Measurements from ENCODE around the gene ATP13A1. TPM values are rescaled to one million over a fixed set of nuclear protein-coding genes. Genes with fewer than 3 reads are reported as not detected.

ATP13A1 gene
- total RNA-seq, 1 donor, result 102 TPM

DNA sequence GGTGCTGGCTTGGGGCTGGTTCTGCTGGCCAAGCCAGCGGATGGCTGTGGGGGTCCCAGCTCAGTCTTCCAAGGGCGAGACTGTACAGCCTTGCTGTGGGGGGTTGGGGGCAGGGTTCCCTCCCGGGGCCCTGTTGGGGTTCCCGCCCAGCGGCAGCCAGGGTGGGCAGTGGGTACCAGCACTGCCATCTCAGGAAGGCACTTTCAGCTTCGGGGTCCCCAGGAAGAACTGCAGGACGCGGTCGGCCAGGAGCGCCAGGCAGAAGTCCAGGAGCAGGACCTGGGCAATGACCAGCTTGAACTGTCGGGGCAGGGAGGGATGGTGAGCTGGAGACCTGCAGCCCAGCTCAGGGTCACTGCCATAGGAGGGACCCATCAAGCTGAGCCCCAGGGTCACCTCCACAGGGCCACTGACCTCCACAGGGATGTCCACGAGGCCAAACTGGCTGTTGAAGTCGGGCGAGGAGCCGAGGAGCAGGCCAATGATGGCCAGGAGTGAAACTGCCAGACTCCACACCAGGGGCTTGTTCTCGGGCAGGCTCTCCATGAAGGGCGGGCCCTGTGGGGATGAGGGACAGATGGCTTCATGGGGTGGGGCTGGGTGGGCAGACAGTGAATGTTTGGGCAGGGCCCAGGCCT is 18.1 kb downstream of the ATP13A1 start:
- DNase-seq (ENCODE audit: low read depth in 2 of 3, low spot score in 2 of 3), result no peak

DNA sequence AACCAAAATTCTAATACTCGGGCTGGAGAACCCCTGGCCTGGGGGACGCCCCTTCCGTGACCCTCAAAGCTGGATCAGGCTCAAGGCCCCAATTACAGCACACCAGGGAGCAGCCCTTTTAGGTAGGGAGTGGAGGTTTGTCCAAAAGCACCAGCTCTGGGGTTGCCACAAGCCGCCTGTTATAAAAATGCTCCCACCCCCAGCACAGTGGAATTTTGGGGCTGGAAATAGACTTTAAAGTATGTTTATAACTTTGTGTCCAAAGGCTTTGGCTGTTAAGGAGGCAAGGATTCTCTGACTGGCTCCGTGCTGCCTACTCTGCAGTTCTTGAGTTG is 19.5 kb downstream of the ATP13A1 start:
- no peak for DNase-seq (ENCODE audit: low read depth in 2 of 3, low spot score in 2 of 3)

DNA sequence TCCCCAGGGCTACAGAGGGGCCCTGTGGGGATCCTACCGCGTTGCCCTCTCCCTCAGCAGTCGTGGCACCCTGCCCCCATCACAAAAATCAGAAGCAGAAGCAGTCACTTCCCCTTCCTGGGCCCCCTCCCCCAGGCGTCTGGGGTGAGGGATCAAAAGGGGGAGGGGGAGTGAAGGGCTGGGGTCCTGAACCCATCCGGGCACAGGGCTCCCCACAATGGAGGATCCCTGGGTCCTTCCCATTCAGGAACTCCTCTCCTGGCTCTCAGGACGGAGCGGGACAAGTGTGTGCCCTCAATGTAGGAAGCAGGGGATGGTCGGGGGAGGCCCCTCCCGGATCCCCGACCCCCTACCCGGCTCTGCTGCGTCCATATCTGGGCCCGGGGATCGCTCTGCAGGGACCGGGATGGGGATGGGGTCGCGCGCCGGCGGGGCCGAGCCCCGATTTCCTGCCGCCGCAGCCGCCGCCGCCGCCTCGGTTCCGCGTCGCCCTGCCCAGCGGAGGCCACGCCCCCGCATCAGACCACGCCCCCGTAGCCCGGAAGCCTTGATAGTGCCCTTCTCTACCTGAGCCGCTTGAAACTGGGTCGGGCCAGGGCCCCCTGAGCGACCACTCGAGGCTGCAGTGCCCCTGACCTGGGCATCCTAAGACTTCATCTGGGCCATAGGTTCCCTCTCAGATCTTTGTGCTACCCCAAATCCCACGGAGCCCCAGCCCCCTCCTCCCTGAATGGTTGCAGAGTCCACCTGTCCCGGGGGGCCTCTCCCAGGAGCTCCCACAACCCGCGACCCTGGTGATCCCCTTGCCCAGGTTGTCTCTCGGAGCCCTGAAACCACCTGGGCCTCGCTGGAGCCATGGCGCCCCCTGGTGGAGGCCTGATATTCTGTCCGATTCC is 20.1 kb downstream of the ATP13A1 start, which contains the start of gene GMIP:
GMIP (minus strand) TSS at position 500 of the 896 bp plus-strand sequence; CDS start at position 372, 128 bp downstream.
- peak; percentile 69 to 84 (median 79) for DNase-seq (ENCODE audit: low read depth in 2 of 3, low spot score in 2 of 3)

DNA sequence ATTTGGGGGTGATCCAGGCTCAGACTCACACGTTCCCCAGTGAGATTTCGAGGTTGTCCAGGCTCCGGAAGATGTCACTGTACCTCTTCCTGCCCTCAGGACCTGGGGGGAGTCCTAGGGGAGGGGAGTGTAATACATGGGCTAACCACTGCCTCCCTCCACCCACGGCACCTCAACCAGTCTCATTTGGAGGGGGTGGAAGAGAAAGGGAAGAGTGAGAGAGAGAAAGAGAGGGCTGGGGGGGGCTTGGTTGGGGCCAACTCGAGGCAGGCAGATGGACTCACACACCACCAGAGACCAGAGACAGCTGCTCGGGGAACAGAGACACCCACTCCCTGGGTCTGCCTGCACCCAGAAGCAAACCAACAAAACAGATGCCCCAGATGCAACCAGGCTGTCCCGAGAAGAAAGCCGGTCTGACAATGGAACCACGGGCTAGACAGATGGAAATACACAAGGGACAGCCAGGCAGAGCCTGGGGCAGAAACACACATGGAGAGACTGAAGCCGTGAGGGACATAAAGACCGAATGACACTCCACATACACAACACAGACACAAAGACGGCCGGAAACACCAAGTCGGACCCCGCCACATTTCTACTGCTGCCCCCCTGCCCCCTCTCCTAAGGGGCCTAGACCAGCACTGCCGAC is 20.8 kb downstream of the ATP13A1 start:
- peak in 1 of 3 donors; percentile 41 for DNase-seq (ENCODE audit: low read depth in 2 of 3, low spot score in 2 of 3)

GRCh38 chr19:19637523-19638251 is 25.8 kb downstream of the ATP13A1 start:
- no peak for DNase-seq (ENCODE audit: low read depth in 2 of 3, low spot score in 2 of 3)

DNA sequence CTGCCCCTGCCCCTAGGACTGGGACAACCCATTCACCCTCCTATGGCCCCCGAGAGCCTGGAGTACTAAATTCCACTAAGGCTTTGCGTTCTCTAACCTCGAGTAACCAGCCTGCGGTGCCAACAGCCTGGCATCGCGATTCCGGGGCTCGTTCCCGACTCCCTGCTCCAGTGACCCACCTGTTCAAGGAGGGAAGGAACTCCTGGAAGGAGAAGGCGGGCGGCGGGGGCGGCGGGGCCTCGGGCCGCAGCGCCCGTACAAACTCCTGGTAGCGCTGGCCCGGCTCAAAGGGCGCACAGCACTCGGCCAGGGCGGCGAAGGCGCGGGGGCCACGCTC is 26.3 kb downstream of the ATP13A1 start:
- no peak for DNase-seq (ENCODE audit: low read depth in 2 of 3, low spot score in 2 of 3)

GRCh38 chr19:19636573-19637185 is 26.8 kb downstream of the ATP13A1 start:
- DNase-seq (ENCODE audit: low read depth in 2 of 3, low spot score in 2 of 3), result no peak

GRCh38 chr19:19635313-19635702 is 28.2 kb downstream of the ATP13A1 start:
- no peak for DNase-seq (ENCODE audit: low read depth in 2 of 3, low spot score in 2 of 3)

DNA sequence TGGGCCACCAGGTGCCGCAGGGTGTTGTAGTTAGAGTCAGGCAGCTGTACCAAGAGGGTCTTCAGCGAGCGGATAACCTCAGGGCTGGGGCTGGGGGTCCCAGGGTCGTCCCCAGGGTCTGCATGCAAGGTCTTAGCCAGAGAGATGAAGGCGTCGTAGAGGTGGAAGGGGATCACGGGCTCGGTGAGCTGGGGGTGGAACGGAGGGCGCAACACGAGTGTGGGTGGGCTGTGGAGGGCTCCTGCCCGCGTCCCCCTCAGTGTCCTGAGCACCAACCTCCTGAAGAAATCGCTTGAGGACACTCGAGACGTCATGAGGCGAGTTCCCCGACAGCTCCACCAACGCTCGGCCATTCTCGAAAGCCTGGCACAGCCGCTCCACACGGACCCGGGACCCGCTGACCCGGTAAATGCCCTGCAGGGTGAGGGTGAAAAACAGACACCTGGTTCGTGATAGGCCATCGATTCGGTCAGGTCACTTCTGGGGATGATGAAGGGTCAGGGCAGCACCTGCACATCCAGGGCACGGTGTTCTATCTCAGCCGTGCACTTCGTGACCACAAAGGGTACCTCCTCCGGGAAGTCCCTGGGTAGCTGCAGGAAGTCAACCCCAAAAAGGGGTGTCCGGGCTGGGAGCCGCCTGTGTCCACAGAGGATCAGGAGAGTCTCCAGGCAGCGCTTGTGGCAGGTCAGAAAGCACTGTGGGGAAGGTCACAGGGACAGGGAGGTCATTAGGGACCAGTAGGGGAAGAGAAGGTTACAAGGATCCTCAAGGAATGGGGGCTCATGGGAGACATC is 28.8 kb downstream of the ATP13A1 start:
- no peak for DNase-seq (ENCODE audit: low read depth in 2 of 3, low spot score in 2 of 3)

- no peak for DNase-seq (ENCODE audit: low read depth in 2 of 3, low spot score in 2 of 3)
Observed at GRCh38 chr19:19633711-19634515, 29.6 kb downstream of the ATP13A1 start.

DNA sequence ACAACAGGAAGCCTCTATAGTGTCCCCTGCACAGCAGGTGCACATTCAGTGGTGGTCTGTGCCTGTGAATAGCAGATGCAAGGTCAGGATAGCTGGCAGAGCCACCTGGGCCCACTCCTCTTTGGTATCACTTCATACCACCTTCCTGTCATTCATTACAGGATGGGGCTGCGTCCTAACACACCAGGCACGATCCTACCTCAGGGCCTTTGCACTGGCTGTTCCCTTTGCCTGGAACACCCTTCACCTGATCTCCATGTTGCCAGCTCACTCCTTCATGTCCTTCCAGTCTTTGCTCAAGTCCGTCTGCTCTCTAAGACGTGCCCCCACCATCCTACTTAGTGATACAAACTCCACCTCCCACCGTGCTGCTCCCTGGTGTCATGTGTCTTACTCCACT is 30.8 kb downstream of the ATP13A1 start:
- DNase-seq (ENCODE audit: low read depth in 2 of 3, low spot score in 2 of 3), result no peak

DNA sequence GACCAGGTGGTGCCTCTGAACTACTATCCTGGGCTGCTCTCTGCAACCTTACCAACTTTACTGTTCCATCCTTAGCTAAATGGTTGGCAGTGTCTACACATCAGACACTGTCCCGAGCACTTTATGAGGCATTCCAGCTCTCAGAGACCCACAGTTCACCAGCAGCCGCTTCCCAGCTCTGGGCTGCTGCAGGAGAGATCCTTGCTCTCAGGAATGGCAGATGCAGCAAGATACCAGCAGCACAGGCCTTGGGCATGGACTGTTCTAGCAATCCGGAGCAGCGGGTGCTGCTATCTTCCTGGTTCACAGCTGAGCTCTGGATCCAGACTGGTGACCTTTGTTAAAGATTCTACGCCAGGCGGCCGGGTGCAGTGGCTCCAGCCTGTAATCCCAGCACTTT is 32.1 kb downstream of the ATP13A1 start:
- no peak for DNase-seq (ENCODE audit: low read depth in 2 of 3, low spot score in 2 of 3)

DNA sequence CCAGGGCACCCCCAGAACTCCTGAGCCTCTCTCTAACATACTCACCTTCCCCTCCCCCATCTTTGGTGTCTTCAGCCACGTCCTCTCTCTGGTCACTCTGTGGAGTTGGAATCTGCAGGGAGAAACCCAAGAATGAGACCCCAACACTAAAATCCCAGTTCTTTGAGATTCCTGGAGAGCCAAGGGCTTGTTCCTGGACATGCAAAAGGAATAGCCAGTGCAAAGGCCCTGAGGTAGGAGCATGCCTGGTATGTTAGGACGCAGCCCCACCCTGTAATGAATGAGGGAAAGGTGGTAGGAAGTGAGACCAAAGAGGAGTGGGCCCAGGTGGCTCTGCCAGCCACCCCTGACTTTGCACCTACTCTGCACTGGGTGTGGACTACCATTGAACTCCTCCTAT is 33.0 kb downstream of the ATP13A1 start:
- DNase-seq (ENCODE audit: low read depth in 2 of 3, low spot score in 2 of 3), result no peak

GRCh38 chr19:19630062-19630414 is 33.4 kb downstream of the ATP13A1 start:
- DNase-seq (ENCODE audit: low read depth in 2 of 3, low spot score in 2 of 3), result no peak

DNA sequence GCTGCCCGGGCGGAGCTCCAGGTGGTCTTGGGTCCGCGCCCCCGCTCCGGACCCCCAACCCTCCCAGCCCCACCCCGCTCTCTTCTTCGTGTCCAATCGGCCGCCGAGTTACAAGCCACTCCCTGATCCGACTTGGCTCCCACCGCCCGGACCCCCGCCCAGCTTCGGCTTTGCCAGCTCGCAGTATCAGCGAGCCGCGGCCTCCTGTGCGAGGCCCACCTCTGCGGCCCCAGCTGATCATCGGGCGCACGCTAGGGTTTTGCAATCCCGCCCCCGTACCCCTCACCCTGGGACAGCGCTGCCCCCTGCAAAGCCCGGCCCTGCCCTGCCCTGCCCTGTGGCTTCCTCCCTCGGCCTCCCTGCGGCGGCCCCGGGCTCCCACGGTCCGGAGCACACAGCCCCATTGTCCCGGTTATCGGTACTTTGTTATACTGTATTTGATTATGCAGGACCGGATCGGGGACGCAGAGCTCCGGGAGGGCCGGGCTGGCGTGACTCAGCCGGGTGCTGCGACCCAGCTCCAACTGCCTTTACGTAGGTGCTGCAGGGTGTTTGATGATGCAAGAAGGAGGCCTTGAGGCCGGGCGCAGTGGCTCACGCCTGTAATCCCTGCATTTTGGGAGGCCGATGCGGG is 34.9 kb downstream of the ATP13A1 start:
- peak in 2 of 3 donors; percentile 42 to 52 for DNase-seq (ENCODE audit: low read depth in 2 of 3, low spot score in 2 of 3)

DNA sequence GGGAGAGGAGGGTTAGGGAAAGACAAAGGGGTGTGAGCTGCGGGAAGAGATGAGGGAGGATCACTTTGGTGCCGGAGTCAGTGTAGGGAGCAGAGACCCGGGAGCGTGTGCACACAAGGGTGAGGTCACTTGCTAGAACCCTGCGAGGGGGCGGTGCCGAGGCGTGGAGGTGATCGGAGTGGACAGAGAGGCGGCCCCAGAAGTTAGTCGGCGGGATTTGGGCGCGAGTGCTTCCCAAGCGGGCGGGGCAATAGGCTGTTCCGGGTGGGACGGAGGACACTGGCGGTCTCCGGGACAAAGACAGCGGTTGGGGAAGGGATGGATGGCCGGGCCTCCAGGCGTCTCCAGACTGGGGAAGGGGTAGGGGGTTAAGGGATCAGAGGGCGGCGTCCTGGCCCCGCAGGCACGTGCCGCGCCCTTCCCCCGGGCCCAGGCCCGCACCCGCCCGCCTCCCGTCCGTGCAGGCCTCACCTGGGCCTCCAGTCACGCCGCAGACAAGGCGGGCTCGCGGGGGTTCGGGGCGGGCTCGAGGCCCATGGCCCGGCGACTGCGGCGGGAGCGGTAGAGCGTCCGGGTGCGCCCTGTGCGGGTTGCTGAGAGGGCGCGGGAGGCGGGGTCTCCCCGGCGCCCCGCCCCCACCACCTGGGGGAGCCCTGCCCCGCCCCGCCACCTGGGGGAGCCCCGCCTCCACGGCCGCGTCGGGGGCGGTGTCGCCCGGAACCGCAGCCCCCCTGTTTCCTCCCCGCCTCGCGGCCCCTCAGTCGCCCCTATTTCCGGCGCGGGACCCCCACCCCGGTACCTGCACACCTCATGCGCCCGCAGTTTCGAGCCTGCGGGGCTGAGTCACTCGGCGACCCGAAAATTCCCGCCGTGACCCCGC is 35.6 kb downstream of the ATP13A1 start, which contains the start of gene LPAR2:
LPAR2 (minus strand) TSS at position 600 of the 880 bp plus-strand sequence. CDS start 945 bp downstream, outside the sequence.
- DNase-seq (ENCODE audit: low read depth in 2 of 3, low spot score in 2 of 3), result peak; percentile 47 to 65 (median 52)

Measured in hematopoietic multipotent progenitor cell (in vitro differentiated cells).